GM12873 (cell line): Measurements from ENCODE around the gene KLHL18.

Source experiments
- CTCF ChIP-seq: IDR thresholded peaks from 2 replicates; pipeline ENCODE4 v1.5.1; 2012; ENCODE audit warnings: low read depth, mild to moderate bottlenecking, moderate library complexity, low read length, control low read depth; ENCODE audit not compliant: insufficient read depth; ENCODE audit errors: missing control alignments

Gene KLHL18

GRCh38 chr3:47310391-47310790 lies 27.6 kb downstream of the KLHL18 start:
- TF ChIP-seq CTCF = no peak

GRCh38 chr3:47313341-47314055 lies 30.8 kb downstream of the KLHL18 start:
- no peak for TF ChIP-seq CTCF

GRCh38 chr3:47314056-47314764 lies 31.5 kb downstream of the KLHL18 start:
- TF ChIP-seq CTCF = no peak

- TF ChIP-seq CTCF = no peak
Observed at GRCh38 chr3:47315069-47315647, 32.4 kb downstream of the KLHL18 start.

GRCh38 chr3:47318916-47319315 lies 36.2 kb downstream of the KLHL18 start:
- no peak for TF ChIP-seq CTCF

GRCh38 chr3:47319956-47320355 lies 37.2 kb downstream of the KLHL18 start:
- TF ChIP-seq CTCF = no peak
